Activated naive CD8-positive, alpha-beta T cell treated with anti-CD3 and anti-CD28 coated beads, Interleukin-2, amount 10 ng/mL, durations not matched to agents 7 days and 5 days (primary cell): Measurements from ENCODE around the gene AGA. TPM values are rescaled to one million over a fixed set of nuclear protein-coding genes. Genes with fewer than 3 reads are reported as not detected.
A peak's percentile ranks its signal among the peaks of the same experiment; 100 is the strongest.

Source experiments
- ATAC-seq: fragments of 150-1000 bp; cut with Tn5 transposase; one replicate; pipeline ENCODE4 v1.10.0; 2021; ENCODE audit warnings: low read depth, moderate library complexity
- POLR2A ChIA-PET: fragments of 350-600 bp; sonication (Branson Sonifier 250); formaldehyde crosslinking; loops from one replicate; lab custom pipeline; 2021; ENCODE audit warnings: antibody characterized with exemption; lab: Charles Lee
- DNase-seq: peaks from one replicate; pipeline ENCODE4 v3.0.0; 2021
- H3K27ac Mint-ChIP-seq: one replicate; pipeline ENCODE4 v1.8.0; 2022; ENCODE audit warnings: mild to moderate bottlenecking, mixed read lengths
- H3K27me3 Mint-ChIP-seq: one replicate; pipeline ENCODE4 v1.8.0; 2022; ENCODE audit warnings: mild to moderate bottlenecking, moderate library complexity, mixed read lengths
- H3K36me3 Mint-ChIP-seq: one replicate; pipeline ENCODE4 v1.8.0; 2021; ENCODE audit warnings: mild to moderate bottlenecking, mixed read lengths
- H3K4me1 Mint-ChIP-seq: one replicate; pipeline ENCODE4 v1.8.0; 2021; ENCODE audit warnings: mixed read lengths
- H3K4me3 Mint-ChIP-seq: one replicate; pipeline ENCODE4 v1.8.0; 2022; ENCODE audit warnings: mild to moderate bottlenecking, moderate library complexity, mixed read lengths
- H3K9me3 Mint-ChIP-seq: one replicate; pipeline ENCODE4 v1.8.0; 2021; ENCODE audit warnings: mixed read lengths
- total RNA-seq, 2 experiments: library from RNA; stranded (reverse); gene quantifications; one replicate each; pipeline ENCODE4 v1.2.3, GENCODE V29; 2021

The AGA gene
- total RNA-seq, 2 experiments from 2014 or later = 18.6 to 21.5 TPM

- H3K36me3 Mint-ChIP-seq = peaks cover 33% of the 10 kb centered on the region
- POLR2A ChIA-PET = no interaction called here
- no peak overlapping the region for H3K27ac Mint-ChIP-seq
- DNase-seq = no peak
- no peak for ATAC-seq
- no peak overlapping the region for H3K4me3 Mint-ChIP-seq
- H3K9me3 Mint-ChIP-seq = no peaks in the 10 kb centered on the region
- H3K4me1 Mint-ChIP-seq = no peaks in the 10 kb centered on the region
- no peaks in the 10 kb centered on the region for H3K27me3 Mint-ChIP-seq
These were observed 7.6 kb downstream of the AGA start for GRCh38 chr4:177434667-177435066.

GRCh38 chr4:177427192-177427591, 15.0 kb downstream of the AGA start:
- peaks cover 7% of the 10 kb centered on the region for H3K36me3 Mint-ChIP-seq
- POLR2A ChIA-PET = no interaction called here
- H3K27ac Mint-ChIP-seq = no peak overlapping the region
- DNase-seq (no peak), ATAC-seq (no peak)
- no peaks in the 10 kb centered on the region for H3K9me3 Mint-ChIP-seq
- peaks cover 2% of the 10 kb centered on the region for H3K27me3 Mint-ChIP-seq
- H3K4me1 Mint-ChIP-seq = peaks cover 2% of the 10 kb centered on the region
- no peak overlapping the region for H3K4me3 Mint-ChIP-seq

- H3K27ac Mint-ChIP-seq = no peak overlapping the region
- H3K4me1 Mint-ChIP-seq = no peaks in the 10 kb centered on the region
- no peak for ATAC-seq
- peaks cover 7% of the 10 kb centered on the region for H3K36me3 Mint-ChIP-seq
- DNase-seq = no peak
- POLR2A ChIA-PET = no interaction called here
- H3K9me3 Mint-ChIP-seq = peaks cover 15% of the 10 kb centered on the region
- peaks cover 6% of the 10 kb centered on the region for H3K27me3 Mint-ChIP-seq
- no peak overlapping the region for H3K4me3 Mint-ChIP-seq
These were observed 22.8 kb downstream of the AGA start for GRCh38 chr4:177419434-177419833.

GRCh38 chr4:177413656-177414055, 28.6 kb downstream of the AGA start:
- Mint-ChIP-seq H3K9me3 (no peaks in the 10 kb centered on the region), H3K36me3 (no peaks in the 10 kb centered on the region), H3K4me1 (peaks cover 3% of the 10 kb centered on the region), H3K4me3 (no peak overlapping the region), H3K27ac (no peak overlapping the region), H3K27me3 (peaks cover 6% of the 10 kb centered on the region)
- ATAC-seq = no peak
- POLR2A ChIA-PET = no interaction called here
- no peak for DNase-seq

- peaks cover 6% of the 10 kb centered on the region for H3K27me3 Mint-ChIP-seq
- POLR2A ChIA-PET = no interaction called here
- DNase-seq = no peak
- no peak for ATAC-seq
- no peak overlapping the region for H3K27ac Mint-ChIP-seq
- H3K36me3 Mint-ChIP-seq = no peaks in the 10 kb centered on the region
- no peak overlapping the region for H3K4me3 Mint-ChIP-seq
- peaks cover 3% of the 10 kb centered on the region for H3K4me1 Mint-ChIP-seq
- H3K9me3 Mint-ChIP-seq = no peaks in the 10 kb centered on the region
These were observed 29.2 kb downstream of the AGA start for GRCh38 chr4:177413076-177413475.

GRCh38 chr4:177411996-177412395, 30.2 kb downstream of the AGA start:
- Mint-ChIP-seq H3K36me3 (peaks cover 3% of the 10 kb centered on the region), H3K27ac (no peak overlapping the region), H3K9me3 (peaks cover 3% of the 10 kb centered on the region), H3K4me3 (no peak overlapping the region), H3K4me1 (peaks cover 3% of the 10 kb centered on the region), H3K27me3 (peaks cover 6% of the 10 kb centered on the region)
- POLR2A ChIA-PET = interaction anchor here (1.1 kb wide), 1 partner anchor 29 kb away, joined by 3 read pairs; no protein-coding TSS in a partner anchor
- no peak for DNase-seq
- no peak for ATAC-seq

GRCh38 chr4:177410566-177410965, 31.7 kb downstream of the AGA start:
- DNase-seq (no peak), ATAC-seq (no peak)
- Mint-ChIP-seq H3K9me3 (peaks cover 3% of the 10 kb centered on the region), H3K36me3 (peaks cover 3% of the 10 kb centered on the region), H3K4me3 (no peak overlapping the region), H3K4me1 (peaks cover 4% of the 10 kb centered on the region), H3K27me3 (peaks cover 3% of the 10 kb centered on the region), H3K27ac (no peak overlapping the region)
- POLR2A ChIA-PET = interaction anchor here (2.4 kb wide), 1 partner anchor 32 kb away, joined by 10 read pairs; the partner anchor contains the start of gene AGA

GRCh38 chr4:177408023-177408422, 34.2 kb downstream of the AGA start:
- H3K36me3 Mint-ChIP-seq = peaks cover 5% of the 10 kb centered on the region
- ATAC-seq (no peak), DNase-seq (no peak)
- POLR2A ChIA-PET = interaction anchor here (2.4 kb wide), 1 partner anchor 34 kb away, joined by 10 read pairs; the partner anchor contains the start of gene AGA
- H3K27ac Mint-ChIP-seq = no peak overlapping the region
- H3K4me1 Mint-ChIP-seq = peaks cover 8% of the 10 kb centered on the region
- no peak overlapping the region for H3K4me3 Mint-ChIP-seq
- peaks cover 3% of the 10 kb centered on the region for H3K27me3 Mint-ChIP-seq
- peaks cover 3% of the 10 kb centered on the region for H3K9me3 Mint-ChIP-seq

GRCh38 chr4:177405508-177405907, 36.7 kb downstream of the AGA start:
- no peak for DNase-seq
- peaks cover 3% of the 10 kb centered on the region for H3K9me3 Mint-ChIP-seq
- POLR2A ChIA-PET = no interaction called here

GRCh38 chr4:177404986-177405385, 37.3 kb downstream of the AGA start:
- Mint-ChIP-seq H3K4me1 (peaks cover 33% of the 10 kb centered on the region), H3K9me3 (peaks cover 3% of the 10 kb centered on the region), H3K27ac (no peak overlapping the region), H3K27me3 (no peaks in the 10 kb centered on the region), H3K4me3 (no peak overlapping the region), H3K36me3 (peaks cover 16% of the 10 kb centered on the region)
- ATAC-seq (no peak), DNase-seq (no peak)
- POLR2A ChIA-PET = interaction anchor here (3.6 kb wide), 1 partner anchor 37 kb away, joined by 23 read pairs; the partner anchor contains the start of gene AGA

More at GRCh38 chr4:177405508-177405907, 36.7 kb downstream of the AGA start:
- no peak overlapping the region for H3K4me3 Mint-ChIP-seq
- peaks cover 28% of the 10 kb centered on the region for H3K4me1 Mint-ChIP-seq
- peaks cover 12% of the 10 kb centered on the region for H3K36me3 Mint-ChIP-seq
- no peak for ATAC-seq
- H3K27me3 Mint-ChIP-seq = no peaks in the 10 kb centered on the region
- no peak overlapping the region for H3K27ac Mint-ChIP-seq

- Mint-ChIP-seq H3K36me3 (peaks cover 16% of the 10 kb centered on the region), H3K27me3 (no peaks in the 10 kb centered on the region), H3K27ac (no peak overlapping the region), H3K4me3 (no peak overlapping the region), H3K9me3 (peaks cover 3% of the 10 kb centered on the region), H3K4me1 (peaks cover 36% of the 10 kb centered on the region)
- POLR2A ChIA-PET = interaction anchor here (3.6 kb wide), 1 partner anchor 37 kb away, joined by 23 read pairs; the partner anchor contains the start of gene AGA
- DNase-seq (no peak), ATAC-seq (no peak)
These were observed 37.9 kb downstream of the AGA start for GRCh38 chr4:177404342-177404741.

- H3K4me1 Mint-ChIP-seq = peaks cover 38% of the 10 kb centered on the region
- H3K4me3 Mint-ChIP-seq = no peak overlapping the region
- POLR2A ChIA-PET = interaction anchor here (0.6 to 3.6 kb wide), 3 partner anchors 10 to 94 kb away, joined by 3 to 23 read pairs (median 6); partner anchors contain the start of genes AGA and NEIL3
- no peak for ATAC-seq
- peaks cover 16% of the 10 kb centered on the region for H3K36me3 Mint-ChIP-seq
- H3K27ac Mint-ChIP-seq = no peak overlapping the region
- peaks cover 3% of the 10 kb centered on the region for H3K9me3 Mint-ChIP-seq
- H3K27me3 Mint-ChIP-seq = no peaks in the 10 kb centered on the region
- DNase-seq = no peak
These were observed 38.5 kb downstream of the AGA start for GRCh38 chr4:177403746-177404145.

- H3K36me3 Mint-ChIP-seq = peaks cover 16% of the 10 kb centered on the region
- ATAC-seq = peak; percentile 82
- H3K4me1 Mint-ChIP-seq = peaks cover 40% of the 10 kb centered on the region
- H3K4me3 Mint-ChIP-seq = peak overlapping the region; percentile 58
- peaks cover 7% of the 10 kb centered on the region for H3K9me3 Mint-ChIP-seq
- no peak for DNase-seq
- no peaks in the 10 kb centered on the region for H3K27me3 Mint-ChIP-seq
- H3K27ac Mint-ChIP-seq = peak overlapping the region; percentile 82
- POLR2A ChIA-PET = interaction anchor here (1.1 to 3.6 kb wide), 3 partner anchors 8 to 92 kb away, joined by 3 to 23 read pairs (median 6); partner anchors contain the start of genes AGA and NEIL3
These were observed 40.5 kb downstream of the AGA start for GRCh38 chr4:177401658-177402273.

- DNase-seq = no peak
- POLR2A ChIA-PET = interaction anchor here (1.0 kb wide), 1 partner anchor 42 kb away, joined by 4 read pairs; the partner anchor contains the start of gene AGA
- Mint-ChIP-seq H3K4me3 (peak overlapping the region; percentile 63), H3K27me3 (no peaks in the 10 kb centered on the region), H3K27ac (peak overlapping the region; percentile 93), H3K36me3 (peaks cover 16% of the 10 kb centered on the region), H3K9me3 (peaks cover 7% of the 10 kb centered on the region), H3K4me1 (peaks cover 42% of the 10 kb centered on the region)
- ATAC-seq = peak; percentile 45
These were observed 42.2 kb downstream of the AGA start for GRCh38 chr4:177400030-177400429.
